Thyroid gland (tissue), 4 donors: ENCODE results near the gene RHBDL3. TPM values are rescaled to one million over a fixed set of nuclear protein-coding genes. Genes with fewer than 3 reads are reported as not detected.

Experiments
- DNase-seq, 2 donors: peaks; one replicate each; pipeline ENCODE4 v3.0.0-alpha.2; 2019
- H3K27ac ChIP-seq, 3 donors: fragments of 200-600 bp; sonication (generic); 1 replicate in 2 of 3; 2 replicates in 1 of 3; pipeline ENCODE4 v1.5.1; 2016 to 2019; ENCODE audit warnings: mild to moderate bottlenecking in 1 of 3, moderate library complexity in 1 of 3
- H3K27me3 ChIP-seq: fragments of 200-600 bp; sonication (generic); one replicate; pipeline ENCODE4 v1.5.1; 2019
- H3K36me3 ChIP-seq, 2 donors: fragments of 200-600 bp; sonication (generic); one replicate each; pipeline ENCODE4 v1.5.1; 2016 to 2019
- H3K4me1 ChIP-seq, 2 donors: fragments of 200-600 bp; sonication (generic); one replicate each; pipeline ENCODE4 v1.5.1; 2017 to 2019
- H3K4me3 ChIP-seq, 3 donors: fragments of 200-600 bp; sonication (generic); replicated peaks in 1 of 3; 1 replicate in 2 of 3; 2 replicates in 1 of 3; pipeline ENCODE4 v1.5.1; 2016; ENCODE audit warnings: mild to moderate bottlenecking in 1 of 3
- H3K9me3 ChIP-seq: fragments of 200-600 bp; sonication (generic); one replicate; pipeline ENCODE4 v1.5.1; 2017
- POLR2A ChIP-seq, 2 donors: fragments of 450-650 bp; IDR thresholded peaks; one replicate each; pipeline ENCODE4 v1.6.1; 2017; ENCODE audit warnings: antibody characterized with exemption in 2 of 2, mild to moderate bottlenecking in 2 of 2, moderate library complexity in 1 of 2
- WGBS, 2 donors: methylation state at CpG; one replicate each; pipeline ENCODE4 v1.1.5; 2017; 5-methylcytosine and 5-hydroxymethylcytosine counted together
- intact Hi-C: fragments of 100-400 bp; cut with DNase I; formaldehyde crosslinking; loops from one replicate; pipeline ENCODE4 v1.15.1; 2023
- total RNA-seq, 4 donors: library from RNA; depleted of rRNA; stranded (reverse); fragments of >200 nt; gene quantifications; one replicate each; pipeline ENCODE4 v1.2.3, GENCODE V29; 2016
- TF ChIP-seq, protein P1 (sequence below), 6 experiments: fragments of 200-600 bp in 3 of 6; fragments of 450-650 bp in 3 of 6; sonication (generic) in 3 of 6; IDR thresholded peaks; one replicate each; pipeline ENCODE4 v1.5.1; 2016 to 2019; ENCODE audit warnings: antibody characterized with exemption in 6 of 6, mild to moderate bottlenecking in 2 of 6, inconsistent platforms in 1 of 6, moderate library complexity in 1 of 6

RHBDL3 gene
- total RNA-seq, 4 donors from 2014 or later = 0.15 to 0.22 TPM; not detected in 2

DNA sequence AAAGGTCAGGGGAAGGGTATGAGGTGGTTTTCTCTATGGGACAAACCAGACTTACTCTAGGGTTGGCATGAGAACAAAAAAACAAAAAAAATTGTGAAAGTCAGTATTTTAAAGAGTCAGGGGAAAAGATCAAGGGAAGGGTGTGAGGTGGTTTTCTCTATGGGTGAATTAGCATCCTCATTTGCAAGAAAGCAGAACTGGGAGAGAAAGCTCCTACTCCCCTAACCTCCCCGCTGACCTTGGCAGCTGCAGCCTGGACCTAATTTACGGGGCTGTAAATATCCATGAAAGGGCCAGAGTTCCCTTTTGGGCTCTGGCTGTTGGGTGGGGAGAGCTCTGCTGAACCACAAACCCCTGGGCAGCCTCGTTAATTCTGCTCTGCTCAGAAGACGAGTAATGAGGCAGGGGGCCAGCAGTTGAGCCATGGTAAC, 10.6 kb downstream of the RHBDL3 start:
- Histone ChIP-seq H3K36me3 (no peaks in the 10 kb centered on the region), H3K27me3 (no peaks in the 10 kb centered on the region), H3K4me1 (no peaks in the 10 kb centered on the region), H3K27ac (no peak overlapping the region), H3K9me3 (no peaks in the 10 kb centered on the region), H3K4me3 (no peak overlapping the region)
- no peak for TF ChIP-seq POLR2A (IDR thresholded peaks at IDR 0.05)
- TF ChIP-seq, protein P1, sequence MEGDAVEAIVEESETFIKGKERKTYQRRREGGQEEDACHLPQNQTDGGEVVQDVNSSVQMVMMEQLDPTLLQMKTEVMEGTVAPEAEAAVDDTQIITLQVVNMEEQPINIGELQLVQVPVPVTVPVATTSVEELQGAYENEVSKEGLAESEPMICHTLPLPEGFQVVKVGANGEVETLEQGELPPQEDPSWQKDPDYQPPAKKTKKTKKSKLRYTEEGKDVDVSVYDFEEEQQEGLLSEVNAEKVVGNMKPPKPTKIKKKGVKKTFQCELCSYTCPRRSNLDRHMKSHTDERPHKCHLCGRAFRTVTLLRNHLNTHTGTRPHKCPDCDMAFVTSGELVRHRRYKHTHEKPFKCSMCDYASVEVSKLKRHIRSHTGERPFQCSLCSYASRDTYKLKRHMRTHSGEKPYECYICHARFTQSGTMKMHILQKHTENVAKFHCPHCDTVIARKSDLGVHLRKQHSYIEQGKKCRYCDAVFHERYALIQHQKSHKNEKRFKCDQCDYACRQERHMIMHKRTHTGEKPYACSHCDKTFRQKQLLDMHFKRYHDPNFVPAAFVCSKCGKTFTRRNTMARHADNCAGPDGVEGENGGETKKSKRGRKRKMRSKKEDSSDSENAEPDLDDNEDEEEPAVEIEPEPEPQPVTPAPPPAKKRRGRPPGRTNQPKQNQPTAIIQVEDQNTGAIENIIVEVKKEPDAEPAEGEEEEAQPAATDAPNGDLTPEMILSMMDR (IDR thresholded peaks at IDR 0.05) = no peak
- 84 to 85% methylated on average over 4 of the region's 4 CpGs for WGBS, 2 donors
- intact Hi-C loops = no loop called here
- no peak for DNase-seq

DNA sequence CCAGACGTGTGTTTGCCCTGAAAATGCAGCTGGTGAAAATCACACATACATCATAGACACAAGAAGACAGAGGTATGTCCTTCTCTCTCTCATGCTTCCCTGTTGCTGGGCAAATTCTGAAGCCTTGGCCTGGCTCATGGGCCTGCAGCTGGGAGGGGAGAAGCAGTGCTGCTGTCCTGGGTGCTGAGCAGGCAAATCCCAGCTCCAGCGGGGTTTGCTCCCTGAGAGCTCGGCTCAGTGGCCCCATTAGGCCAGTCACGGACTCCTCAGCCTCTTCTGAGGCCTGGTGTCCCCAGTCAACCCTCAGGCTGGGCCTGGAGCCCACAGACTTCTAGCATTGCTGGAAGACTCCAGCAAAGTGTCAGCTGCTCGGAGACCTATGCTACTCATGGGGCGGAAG, 11.7 kb downstream of the RHBDL3 start:
- Histone ChIP-seq H3K27me3 (no peaks in the 10 kb centered on the region), H3K4me3 (no peak overlapping the region), H3K4me1 (no peaks in the 10 kb centered on the region), H3K27ac (no peak overlapping the region), H3K36me3 (no peaks in the 10 kb centered on the region), H3K9me3 (no peaks in the 10 kb centered on the region)
- TF ChIP-seq, protein P1 (IDR thresholded peaks at IDR 0.05) = no peak
- no peak for TF ChIP-seq POLR2A (IDR thresholded peaks at IDR 0.05)
- DNase-seq = no peak
- intact Hi-C loops = no loop called here
- 58 to 76% methylated on average over 6 of the region's 6 CpGs for WGBS, 2 donors

DNA sequence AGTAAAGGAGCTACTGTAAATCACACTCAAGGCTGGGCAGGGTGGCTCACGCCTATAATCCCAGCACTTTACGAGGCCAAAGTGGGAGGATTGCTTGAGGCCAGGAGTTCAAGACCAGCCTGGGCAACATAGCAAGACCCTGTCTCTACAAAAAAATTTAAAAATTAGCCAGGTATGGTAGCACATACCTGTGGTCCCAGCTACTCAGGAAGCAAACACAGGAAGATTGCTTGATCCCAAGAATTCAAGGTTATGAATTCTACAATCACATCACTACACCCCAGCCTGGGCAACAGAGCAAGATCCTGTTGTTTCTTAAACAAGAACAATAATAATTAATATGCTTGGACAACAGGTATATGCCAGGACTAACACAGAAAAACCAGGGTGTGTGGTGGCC, 13.2 kb downstream of the RHBDL3 start:
- H3K27me3 ChIP-seq = no peaks in the 10 kb centered on the region
- H3K4me3 ChIP-seq = no peak overlapping the region
- intact Hi-C loops = no loop called here
- H3K27ac ChIP-seq = no peak overlapping the region
- no peak for DNase-seq
- TF ChIP-seq, protein P1 (IDR thresholded peaks at IDR 0.05) = no peak
- TF ChIP-seq POLR2A (IDR thresholded peaks at IDR 0.05) = no peak
- no peaks in the 10 kb centered on the region for H3K4me1 ChIP-seq
- no peaks in the 10 kb centered on the region for H3K36me3 ChIP-seq
- whole genome bisulfite sequencing, 2 donors = 97% methylated on average over 2 of the region's 2 CpGs
- no peaks in the 10 kb centered on the region for H3K9me3 ChIP-seq

DNA sequence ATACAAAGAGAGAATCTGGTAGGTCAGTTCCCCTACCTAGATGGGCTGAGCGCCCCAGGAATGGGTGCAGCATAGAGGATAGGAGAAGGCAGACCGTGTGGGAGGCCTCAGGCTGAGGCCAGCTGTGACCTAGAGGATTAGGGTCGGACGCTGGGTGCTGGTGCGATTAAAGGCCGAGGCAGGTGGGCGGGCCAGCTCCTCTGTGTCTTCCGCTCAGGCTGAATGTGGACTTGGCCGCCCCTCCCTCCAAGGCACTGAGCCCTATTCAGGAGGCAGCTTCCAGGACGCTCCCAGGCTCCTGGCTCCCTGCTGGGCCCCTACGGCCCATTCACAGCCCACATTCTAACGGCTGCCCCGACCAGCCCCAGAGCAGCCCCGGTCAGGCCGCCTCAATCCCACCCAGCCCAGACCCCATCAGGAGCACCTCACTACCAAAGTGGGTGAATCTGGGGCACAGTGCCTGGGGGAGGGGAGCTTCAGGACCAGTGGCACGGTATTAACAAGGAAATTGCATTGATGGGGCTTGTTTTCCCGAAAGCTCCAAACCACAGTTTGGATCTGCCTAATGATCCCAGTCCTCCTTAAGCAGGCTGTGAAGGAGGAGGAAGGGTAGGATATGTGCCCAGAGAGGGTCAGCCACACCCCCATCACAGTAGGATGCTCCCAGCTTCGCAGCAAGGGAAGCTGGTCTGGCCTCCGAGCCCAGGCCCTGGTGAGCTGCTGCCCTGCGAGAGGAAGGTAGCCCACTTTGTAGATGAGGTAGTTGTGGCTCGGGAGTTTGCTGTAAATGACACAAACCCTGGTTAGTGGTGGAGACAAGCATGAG, 14.5 kb downstream of the RHBDL3 start:
- TF ChIP-seq, protein P1 (IDR thresholded peaks at IDR 0.05) = no peak
- no peak for TF ChIP-seq POLR2A (IDR thresholded peaks at IDR 0.05)
- intact Hi-C loops = no loop called here
- WGBS, 2 donors = 76 to 82% methylated on average over 10 to 21 of the region's 21 CpGs
- H3K4me3 ChIP-seq = no peak overlapping the region
- H3K27ac ChIP-seq = no peak overlapping the region
- H3K36me3 ChIP-seq = no peaks in the 10 kb centered on the region
- no peaks in the 10 kb centered on the region for H3K9me3 ChIP-seq
- no peaks in the 10 kb centered on the region for H3K4me1 ChIP-seq
- no peaks in the 10 kb centered on the region for H3K27me3 ChIP-seq
- no peak for DNase-seq

DNA sequence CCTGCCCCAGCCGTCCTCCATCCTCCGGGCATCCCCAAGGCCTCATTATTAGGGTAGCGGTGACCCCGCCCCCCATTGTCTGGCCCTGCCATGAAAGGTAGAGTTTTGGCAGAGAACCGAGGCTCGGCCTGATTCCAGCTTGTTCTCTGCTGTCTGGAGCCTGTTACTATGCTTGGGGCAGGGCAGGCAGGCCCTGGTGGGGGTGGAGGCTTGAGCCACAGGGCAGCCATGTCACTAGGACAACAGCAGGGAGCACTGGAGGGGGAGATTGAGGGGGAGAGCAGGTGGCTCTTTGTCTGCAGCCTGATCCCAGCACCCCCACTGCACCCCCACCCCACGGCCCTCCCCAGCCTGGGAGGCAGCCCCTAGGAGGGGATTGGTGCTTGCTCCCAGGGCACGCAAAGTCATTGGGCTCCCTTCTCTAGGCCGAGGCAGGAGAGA, 15.4 kb downstream of the RHBDL3 start:
- Histone ChIP-seq H3K4me1 (no peaks in the 10 kb centered on the region), H3K36me3 (no peaks in the 10 kb centered on the region), H3K27me3 (no peaks in the 10 kb centered on the region), H3K4me3 (no peak overlapping the region), H3K9me3 (no peaks in the 10 kb centered on the region), H3K27ac (no peak overlapping the region)
- intact Hi-C loops = no loop called here
- 28 to 39% methylated on average over 6 to 7 of the region's 9 CpGs for WGBS, 2 donors
- TF ChIP-seq, protein P1 (IDR thresholded peaks at IDR 0.05) = no peak
- no peak for TF ChIP-seq POLR2A (IDR thresholded peaks at IDR 0.05)
- DNase-seq = peak in 1 of 2 donors; percentile 12
